HepG2 (cell line): ENCODE measurements around the gene GAL3ST3. TPM values are rescaled to one million over a fixed set of nuclear protein-coding genes. Genes with fewer than 3 reads are reported as not detected.

Experiments
- AHR ChIP-seq: IDR thresholded peaks from 2 replicates; pipeline ENCODE4 v1.6.1; 2018; ENCODE audit warnings: missing genetic modification reagents, missing compliant biosample characterization
- ARID2 ChIP-seq: sonication (generic); formaldehyde crosslinking; IDR thresholded peaks from 2 replicates; pipeline ENCODE4 v1.8.1; 2022; ENCODE audit warnings: mild to moderate bottlenecking, missing genetic modification reagents, borderline replicate concordance
- ATRX ChIP-seq: sonication (generic); formaldehyde crosslinking; IDR thresholded peaks from 2 replicates; pipeline ENCODE4 v1.4.0; 2020; ENCODE audit warnings: missing genetic modification reagents, borderline replicate concordance
- CREB3 ChIP-seq: sonication (generic); formaldehyde crosslinking; IDR thresholded peaks from 2 replicates; pipeline ENCODE4 v1.5.0; 2020; ENCODE audit warnings: missing genetic modification reagents
- GABPA ChIP-seq, 2 experiments: IDR thresholded peaks; 2 replicates each; pipeline ENCODE4 v1.6.1; 2011 to 2016; ENCODE audit warnings: low read depth in 2 of 2, low read length in 1 of 2, missing biosample characterization in 1 of 2, missing genetic modification characterization in 1 of 2
- MBD4 ChIP-seq: IDR thresholded peaks from 2 replicates; pipeline ENCODE4 v1.6.1; 2012; ENCODE audit warnings: low read length, inconsistent platforms, borderline replicate concordance
- NFYC ChIP-seq: IDR thresholded peaks from 2 replicates; pipeline ENCODE4 v1.6.1; 2016; ENCODE audit warnings: missing genetic modification reagents, missing compliant biosample characterization
- RFXANK ChIP-seq: IDR thresholded peaks from 2 replicates; pipeline ENCODE4 v1.6.1; 2016
- SAP130 ChIP-seq: IDR thresholded peaks from 2 replicates; pipeline ENCODE4 v1.6.1; 2016; ENCODE audit warnings: low read depth
- SETDB1 ChIP-seq: sonication (generic); formaldehyde crosslinking; IDR thresholded peaks from 2 replicates; pipeline ENCODE4 v1.5.1; 2020; ENCODE audit warnings: missing genetic modification reagents, mild to moderate bottlenecking, borderline replicate concordance
- SIX1 ChIP-seq: sonication (generic); formaldehyde crosslinking; IDR thresholded peaks from 2 replicates; pipeline ENCODE4 v1.4.0; 2020; ENCODE audit warnings: missing genetic modification reagents, borderline replicate concordance
- SP140L ChIP-seq: sonication (generic); formaldehyde crosslinking; IDR thresholded peaks from 2 replicates; pipeline ENCODE4 v1.4.0; 2020; ENCODE audit warnings: missing genetic modification reagents, borderline replicate concordance
- ZBTB3 ChIP-seq: sonication (generic); formaldehyde crosslinking; IDR thresholded peaks from 2 replicates; pipeline ENCODE4 v1.4.0; 2020; ENCODE audit warnings: low read depth, mild to moderate bottlenecking, moderate library complexity, missing genetic modification reagents, borderline replicate concordance
- ZNF225 ChIP-seq: sonication (generic); formaldehyde crosslinking; IDR thresholded peaks from 2 replicates; pipeline ENCODE4 v1.4.0; 2020; ENCODE audit warnings: mild to moderate bottlenecking, missing genetic modification reagents
- ZNF234 ChIP-seq: sonication (generic); formaldehyde crosslinking; conservative IDR thresholded peaks from 2 replicates; pipeline ENCODE4 v1.5.1; 2020; ENCODE audit warnings: mild to moderate bottlenecking, missing genetic modification reagents
- ZNF3 ChIP-seq: IDR thresholded peaks from 2 replicates; pipeline ENCODE4 v1.7.0; 2017; ENCODE audit warnings: inconsistent platforms
- ZNF337 ChIP-seq: sonication (generic); formaldehyde crosslinking; IDR thresholded peaks from 2 replicates; pipeline ENCODE4 v1.5.1; 2020; ENCODE audit warnings: missing genetic modification reagents, low read depth, mild to moderate bottlenecking, borderline replicate concordance
- ZNF343 ChIP-seq: sonication (generic); formaldehyde crosslinking; IDR thresholded peaks from 2 replicates; pipeline ENCODE4 v1.4.0; 2020; ENCODE audit warnings: mild to moderate bottlenecking, missing genetic modification reagents
- ZNF496 ChIP-seq: sonication (generic); formaldehyde crosslinking; IDR thresholded peaks from 2 replicates; pipeline ENCODE4 v1.8.1; 2023; ENCODE audit warnings: mild to moderate bottlenecking, moderate library complexity, missing genetic modification reagents; ENCODE audit not compliant: insufficient replicate concordance
- ZSCAN9 ChIP-seq: IDR thresholded peaks from 2 replicates; pipeline ENCODE4 v1.6.1; 2016; ENCODE audit warnings: borderline replicate concordance
- ZZZ3 ChIP-seq: sonication (generic); formaldehyde crosslinking; IDR thresholded peaks from 2 replicates; pipeline ENCODE4 v1.4.0; 2020; ENCODE audit warnings: missing genetic modification reagents, mild to moderate bottlenecking, borderline replicate concordance
- polyA plus RNA-seq, 8 experiments: library from polyadenylated mRNA; depleted of rRNA in 3 of 8; stranded (reverse) in 7 of 8; unstranded in 1 of 8; fragments of >200 nt; fragmentation: Illumina TruSeq in 4 of 8; extraction: Trizol in 4 of 8; gene quantifications; 2 replicates each; pipeline versions ENCODE4 v1.2.1 to v1.2.3, GENCODE V29; 2011 to 2016; ENCODE audit warnings: low read depth in 4 of 8, missing spikeins in 1 of 8, mixed read lengths in 1 of 8; ENCODE audit not compliant: insufficient read depth in 1 of 8
- total RNA-seq, 5 experiments: library from RNA; depleted of rRNA; stranded (reverse); fragments of >200 nt; fragmentation: Illumina TruSeq; extraction: Trizol; gene quantifications; 2 replicates each; pipeline ENCODE4 v1.2.3, GENCODE V29; 2016; ENCODE audit warnings: low read depth in 1 of 5
- TF ChIP-seq, protein P1 (sequence below): sonication (generic); formaldehyde crosslinking; IDR thresholded peaks from 2 replicates; pipeline ENCODE4 v1.4.0; 2020; ENCODE audit warnings: missing genetic modification reagents
- TF ChIP-seq, protein P2 (sequence below): sonication (generic); formaldehyde crosslinking; IDR thresholded peaks from 2 replicates; pipeline ENCODE4 v1.5.1; 2020; ENCODE audit warnings: missing genetic modification reagents, mild to moderate bottlenecking, borderline replicate concordance

Gene GAL3ST3
- total and polyA plus RNA-seq, 2 of the 13 experiments (the other 11 are each of a cell fraction or from before 2014, with no cell fraction given): not detected

- TF ChIP-seq, protein P1, sequence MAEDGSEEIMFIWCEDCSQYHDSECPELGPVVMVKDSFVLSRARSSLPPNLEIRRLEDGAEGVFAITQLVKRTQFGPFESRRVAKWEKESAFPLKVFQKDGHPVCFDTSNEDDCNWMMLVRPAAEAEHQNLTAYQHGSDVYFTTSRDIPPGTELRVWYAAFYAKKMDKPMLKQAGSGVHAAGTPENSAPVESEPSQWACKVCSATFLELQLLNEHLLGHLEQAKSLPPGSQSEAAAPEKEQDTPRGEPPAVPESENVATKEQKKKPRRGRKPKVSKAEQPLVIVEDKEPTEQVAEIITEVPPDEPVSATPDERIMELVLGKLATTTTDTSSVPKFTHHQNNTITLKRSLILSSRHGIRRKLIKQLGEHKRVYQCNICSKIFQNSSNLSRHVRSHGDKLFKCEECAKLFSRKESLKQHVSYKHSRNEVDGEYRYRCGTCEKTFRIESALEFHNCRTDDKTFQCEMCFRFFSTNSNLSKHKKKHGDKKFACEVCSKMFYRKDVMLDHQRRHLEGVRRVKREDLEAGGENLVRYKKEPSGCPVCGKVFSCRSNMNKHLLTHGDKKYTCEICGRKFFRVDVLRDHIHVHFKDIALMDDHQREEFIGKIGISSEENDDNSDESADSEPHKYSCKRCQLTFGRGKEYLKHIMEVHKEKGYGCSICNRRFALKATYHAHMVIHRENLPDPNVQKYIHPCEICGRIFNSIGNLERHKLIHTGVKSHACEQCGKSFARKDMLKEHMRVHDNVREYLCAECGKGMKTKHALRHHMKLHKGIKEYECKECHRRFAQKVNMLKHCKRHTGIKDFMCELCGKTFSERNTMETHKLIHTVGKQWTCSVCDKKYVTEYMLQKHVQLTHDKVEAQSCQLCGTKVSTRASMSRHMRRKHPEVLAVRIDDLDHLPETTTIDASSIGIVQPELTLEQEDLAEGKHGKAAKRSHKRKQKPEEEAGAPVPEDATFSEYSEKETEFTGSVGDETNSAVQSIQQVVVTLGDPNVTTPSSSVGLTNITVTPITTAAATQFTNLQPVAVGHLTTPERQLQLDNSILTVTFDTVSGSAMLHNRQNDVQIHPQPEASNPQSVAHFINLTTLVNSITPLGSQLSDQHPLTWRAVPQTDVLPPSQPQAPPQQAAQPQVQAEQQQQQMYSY (CRISPR knock-in tag): no peak
- TF ChIP-seq ZSCAN9 (CRISPR knock-in tag) (peak; percentile 53), RFXANK (0 out of 2 replicates have a peak, but pooled peaks have one; percentile 40), ZNF496 (CRISPR knock-in tag) (no peak), NFYC (CRISPR knock-in tag) (peak; percentile 90), ZNF343 (peak; percentile 90), SAP130 (CRISPR knock-in tag) (peak; percentile 95), ATRX (CRISPR knock-in tag) (no peak), ZNF225 (peak; percentile 84), ZBTB3 (CRISPR knock-in tag) (0 out of 2 replicates have a peak, but pooled peaks have one; percentile 58), SIX1 (peak; percentile 12; the same call in 1 of the 2 replicates), SP140L (peak; percentile 60; the same call in 1 of the 2 replicates), ARID2 (CRISPR knock-in tag) (peak; percentile 62; the same call in 1 of the 2 replicates), SETDB1 (CRISPR knock-in tag) (no peak), AHR (CRISPR knock-in tag) (0 out of 2 replicates have a peak, but pooled peaks have one; percentile 24), CREB3 (0 out of 2 replicates have a peak, but pooled peaks have one; percentile 73), ZNF3 (no peak), ZNF337 (CRISPR knock-in tag) (peak; percentile 58; the same call in 1 of the 2 replicates), ZZZ3 (CRISPR knock-in tag) (no peak; the same call in 1 of the 2 replicates), MBD4 (no peak), ZNF234 (no peak), GABPA (IDR thresholded peaks at IDR 0.05; ENCODE audit: low read depth, low read length) (peak; percentile 94), GABPA (CRISPR knock-in tag; IDR thresholded peaks at IDR 0.05; ENCODE audit: low read depth) (peak; percentile 97)
- TF ChIP-seq, protein P2, sequence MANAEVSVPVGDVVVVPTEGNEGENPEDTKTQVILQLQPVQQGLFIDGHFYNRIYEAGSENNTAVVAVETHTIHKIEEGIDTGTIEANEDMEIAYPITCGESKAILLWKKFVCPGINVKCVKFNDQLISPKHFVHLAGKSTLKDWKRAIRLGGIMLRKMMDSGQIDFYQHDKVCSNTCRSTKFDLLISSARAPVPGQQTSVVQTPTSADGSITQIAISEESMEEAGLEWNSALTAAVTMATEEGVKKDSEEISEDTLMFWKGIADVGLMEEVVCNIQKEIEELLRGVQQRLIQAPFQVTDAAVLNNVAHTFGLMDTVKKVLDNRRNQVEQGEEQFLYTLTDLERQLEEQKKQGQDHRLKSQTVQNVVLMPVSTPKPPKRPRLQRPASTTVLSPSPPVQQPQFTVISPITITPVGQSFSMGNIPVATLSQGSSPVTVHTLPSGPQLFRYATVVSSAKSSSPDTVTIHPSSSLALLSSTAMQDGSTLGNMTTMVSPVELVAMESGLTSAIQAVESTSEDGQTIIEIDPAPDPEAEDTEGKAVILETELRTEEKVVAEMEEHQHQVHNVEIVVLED (CRISPR knock-in tag): peak; percentile 99
Measured at GRCh38 chr11:66051766-66052663, 3.1 kb upstream of the GAL3ST3 start, which contains the start of gene SF3B2 (continued).
